GM12874 (cell line): ENCODE results near the gene CCDC141.

Experiments
- TF ChIP-seq, protein P1 (sequence below): IDR thresholded peaks from 2 replicates; pipeline ENCODE4 v1.5.1; 2011; ENCODE audit warnings: low read depth, mild to moderate bottlenecking, control low read depth, low read length, moderate library complexity; ENCODE audit not compliant: insufficient read depth

Gene CCDC141

DNA sequence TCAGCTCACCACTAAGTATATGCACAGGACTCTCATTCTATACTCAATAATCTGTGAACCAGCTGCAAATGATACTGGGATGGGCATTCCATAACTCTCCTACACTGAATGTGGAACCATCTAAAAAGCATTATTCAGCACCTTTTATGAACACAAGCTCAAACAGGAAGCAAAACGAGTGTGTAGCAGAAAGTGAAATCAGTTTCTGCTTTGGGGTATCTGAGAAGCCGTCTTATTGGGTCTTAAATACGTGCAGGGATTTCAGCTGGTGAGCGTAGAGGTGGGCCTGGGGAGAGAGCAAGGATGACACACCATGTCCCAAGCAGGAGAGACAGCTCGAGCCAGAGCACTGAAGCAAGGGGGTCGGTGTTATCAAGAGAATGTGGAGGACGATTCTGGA, 122.8 kb downstream of the CCDC141 start:
- TF ChIP-seq, protein P1, sequence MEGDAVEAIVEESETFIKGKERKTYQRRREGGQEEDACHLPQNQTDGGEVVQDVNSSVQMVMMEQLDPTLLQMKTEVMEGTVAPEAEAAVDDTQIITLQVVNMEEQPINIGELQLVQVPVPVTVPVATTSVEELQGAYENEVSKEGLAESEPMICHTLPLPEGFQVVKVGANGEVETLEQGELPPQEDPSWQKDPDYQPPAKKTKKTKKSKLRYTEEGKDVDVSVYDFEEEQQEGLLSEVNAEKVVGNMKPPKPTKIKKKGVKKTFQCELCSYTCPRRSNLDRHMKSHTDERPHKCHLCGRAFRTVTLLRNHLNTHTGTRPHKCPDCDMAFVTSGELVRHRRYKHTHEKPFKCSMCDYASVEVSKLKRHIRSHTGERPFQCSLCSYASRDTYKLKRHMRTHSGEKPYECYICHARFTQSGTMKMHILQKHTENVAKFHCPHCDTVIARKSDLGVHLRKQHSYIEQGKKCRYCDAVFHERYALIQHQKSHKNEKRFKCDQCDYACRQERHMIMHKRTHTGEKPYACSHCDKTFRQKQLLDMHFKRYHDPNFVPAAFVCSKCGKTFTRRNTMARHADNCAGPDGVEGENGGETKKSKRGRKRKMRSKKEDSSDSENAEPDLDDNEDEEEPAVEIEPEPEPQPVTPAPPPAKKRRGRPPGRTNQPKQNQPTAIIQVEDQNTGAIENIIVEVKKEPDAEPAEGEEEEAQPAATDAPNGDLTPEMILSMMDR = no peak

- TF ChIP-seq, protein P1 = no peak
Measured at GRCh38 chr2:178924817-178925216, 125.1 kb downstream of the CCDC141 start.

DNA sequence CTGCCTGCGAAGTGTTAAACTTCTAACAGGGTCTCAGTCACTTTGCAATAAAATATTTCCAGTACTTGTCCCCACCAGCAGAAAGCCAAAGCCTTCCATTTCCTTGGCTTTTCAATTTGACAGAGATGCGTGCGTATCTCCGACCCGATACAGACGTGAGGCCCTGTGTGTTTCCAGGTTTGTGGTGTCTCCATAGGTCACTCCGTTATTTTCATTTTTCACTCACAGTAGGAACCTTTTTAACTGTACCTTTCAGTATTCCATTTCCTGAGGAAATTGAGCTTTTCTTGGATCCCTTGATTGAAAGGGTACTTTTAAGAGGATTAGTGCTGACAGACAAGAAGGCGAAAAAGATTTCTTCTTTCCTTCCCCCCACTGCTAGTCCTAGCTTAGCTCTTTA, 126.4 kb downstream of the CCDC141 start:
- TF ChIP-seq, protein P1 = no peak

- TF ChIP-seq, protein P1 = no peak
Measured at GRCh38 chr2:178920916-178921513, 128.9 kb downstream of the CCDC141 start.

- TF ChIP-seq, protein P1 = no peak
Measured at GRCh38 chr2:178917555-178917954, 132.4 kb downstream of the CCDC141 start.

GRCh38 chr2:178915423-178916173, 134.3 kb downstream of the CCDC141 start:
- TF ChIP-seq, protein P1 = no peak

- TF ChIP-seq, protein P1 = peak; percentile 79
Measured at GRCh38 chr2:178914259-178914849, 135.6 kb downstream of the CCDC141 start.
